Iris pigment epithelial cell (primary cell): ENCODE data around the gene TMEM106B.

Experiments
- DNase-seq: peaks from one replicate; pipeline ENCODE4 v3.0.0-alpha.2; 2011; ENCODE audit warnings: low read depth

TMEM106B gene

GRCh38 chr7:12228024-12228423 lies 16.9 kb downstream of the TMEM106B start:
- no peak for DNase-seq

GRCh38 chr7:12229046-12229445 lies 18.0 kb downstream of the TMEM106B start:
- DNase-seq, result peak; percentile 62

- no peak for DNase-seq
Measured at GRCh38 chr7:12231097-12231496, 20.0 kb downstream of the TMEM106B start.

- no peak for DNase-seq
Measured at GRCh38 chr7:12233175-12233574, 22.1 kb downstream of the TMEM106B start.

- DNase-seq, result no peak
Measured at GRCh38 chr7:12234334-12234865, 23.3 kb downstream of the TMEM106B start.

GRCh38 chr7:12235970-12236369 lies 24.9 kb downstream of the TMEM106B start:
- no peak for DNase-seq

GRCh38 chr7:12237007-12237406 lies 25.9 kb downstream of the TMEM106B start:
- DNase-seq, result no peak

GRCh38 chr7:12239806-12240205 lies 28.7 kb downstream of the TMEM106B start:
- DNase-seq, result no peak

- peak; percentile 23 for DNase-seq
Measured at GRCh38 chr7:12244129-12244528, 33.0 kb downstream of the TMEM106B start.

GRCh38 chr7:12244694-12245093 lies 33.6 kb downstream of the TMEM106B start:
- DNase-seq, result no peak

GRCh38 chr7:12249706-12250105 lies 38.6 kb downstream of the TMEM106B start:
- DNase-seq, result no peak

GRCh38 chr7:12250232-12250631 lies 39.1 kb downstream of the TMEM106B start:
- DNase-seq, result no peak

- DNase-seq, result peak; percentile 74
Measured at GRCh38 chr7:12256090-12256489, 45.0 kb downstream of the TMEM106B start.

- DNase-seq, result peak; percentile 75
Measured at GRCh38 chr7:12257582-12257981, 46.5 kb downstream of the TMEM106B start.

GRCh38 chr7:12258074-12258473 lies 47.0 kb downstream of the TMEM106B start:
- DNase-seq, result no peak

GRCh38 chr7:12267542-12267941 lies 56.4 kb downstream of the TMEM106B start:
- no peak for DNase-seq

GRCh38 chr7:12269100-12269895 lies 58.2 kb downstream of the TMEM106B start:
- no peak for DNase-seq

- peak; percentile 64 for DNase-seq
Measured at GRCh38 chr7:12281038-12281437, 69.9 kb downstream of the TMEM106B start.

GRCh38 chr7:12287901-12288300 lies 76.8 kb downstream of the TMEM106B start:
- no peak for DNase-seq

GRCh38 chr7:12289996-12290395 lies 78.9 kb downstream of the TMEM106B start:
- no peak for DNase-seq

GRCh38 chr7:12290761-12291160 lies 79.7 kb downstream of the TMEM106B start:
- no peak for DNase-seq

GRCh38 chr7:12291870-12292269 lies 80.8 kb downstream of the TMEM106B start:
- DNase-seq, result peak; percentile 6
